Dermis blood vessel endothelial cell (primary cell): ENCODE data around the gene ZNF730. TPM values are rescaled to one million over a fixed set of nuclear protein-coding genes. Genes with fewer than 3 reads are reported as not detected.
"Not testable (repeated sequence)": the region's sequence is repeated elsewhere in the genome, so short reads cannot be mapped to it uniquely, and the experiment has no call there.

Experiments used
- DNase-seq: peaks from one replicate; pipeline ENCODE4 v3.0.0; 2010
- total RNA-seq: library from RNA; depleted of rRNA; stranded (reverse); fragments of >200 nt; gene quantifications from 2 replicates; pipeline ENCODE4 v1.2.3, GENCODE V29; 2014

The ZNF730 gene
- 1.2 and 4.1 TPM in 2 replicates for total RNA-seq

- DNase-seq: peak; percentile 69
Measured at GRCh38 chr19:23116802-23117571, at the start of gene ZNF730. Gene ZNF730 (plus strand): TSS chr19:23117025. CDS start chr19:23117174, 149 bp downstream.

- DNase-seq: peak; percentile 43
Measured at GRCh38 chr19:23070353-23071146, 46.3 kb upstream of the ZNF730 start.

DNA sequence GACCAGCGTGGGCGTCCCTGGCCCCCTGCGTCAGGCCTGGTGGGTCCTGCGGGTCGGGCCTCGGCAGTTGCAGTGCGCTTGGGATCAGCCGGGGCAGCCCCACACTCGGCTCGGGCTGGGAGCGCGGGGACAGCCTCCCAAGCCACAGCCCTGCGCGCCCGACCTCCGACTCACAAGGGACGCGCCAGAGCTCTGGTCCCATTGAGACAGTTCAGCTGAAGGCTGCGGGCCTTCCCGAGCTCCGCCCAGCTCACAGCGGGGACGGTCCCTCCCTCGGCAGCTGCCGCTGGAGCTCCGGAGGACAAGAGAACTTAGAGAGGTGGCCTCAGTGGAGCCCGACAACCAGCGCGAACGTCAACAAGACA is 45.7 kb upstream of the ZNF730 start:
- peak; percentile 22 for DNase-seq

- peak; percentile 74 for DNase-seq
Measured at GRCh38 chr19:23075031-23075733, 41.6 kb upstream of the ZNF730 start.

DNA sequence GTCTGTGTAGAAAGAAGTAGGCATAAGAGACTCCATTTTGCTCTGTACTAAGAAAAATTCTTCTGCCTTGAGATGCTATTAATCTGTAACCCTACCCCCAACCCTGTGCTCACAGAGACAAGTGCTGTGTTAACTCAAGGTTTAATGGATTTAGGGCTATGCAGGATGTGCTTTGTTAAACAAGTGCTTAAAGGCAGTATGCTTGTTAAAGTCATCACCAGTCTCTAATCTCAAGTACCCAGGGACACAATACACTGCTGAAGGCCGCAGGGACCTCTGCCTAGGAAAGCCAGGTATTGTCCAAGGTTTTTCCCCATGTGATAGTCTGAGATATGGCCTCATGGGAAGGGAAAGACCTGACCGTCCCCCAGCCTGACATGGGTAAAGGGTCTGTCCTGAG is 39.0 kb upstream of the ZNF730 start:
- not testable (repeated sequence) for DNase-seq

DNA sequence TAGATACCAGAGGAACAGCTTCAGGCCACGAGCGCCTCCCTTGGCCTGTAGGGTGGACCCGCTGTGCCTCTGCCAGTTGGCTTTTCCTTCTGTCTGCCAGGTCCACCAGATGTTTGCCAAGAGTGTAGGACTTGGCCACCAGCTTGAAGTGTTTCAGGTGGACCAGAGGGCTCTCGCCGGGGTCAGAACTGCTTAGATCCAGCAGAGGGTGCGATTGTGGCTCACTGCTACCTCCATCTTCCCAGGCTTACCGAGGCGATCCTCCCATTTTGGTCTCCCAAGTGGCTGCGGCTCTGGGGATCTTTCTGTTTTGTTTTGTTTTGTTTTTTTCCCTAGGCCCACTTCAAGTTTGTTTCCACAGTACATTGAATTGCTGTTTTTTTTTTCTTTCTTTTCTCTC is 23.0 kb upstream of the ZNF730 start:
- DNase-seq: no peak

GRCh38 chr19:23095418-23095817 is 21.4 kb upstream of the ZNF730 start:
- no peak for DNase-seq

DNA sequence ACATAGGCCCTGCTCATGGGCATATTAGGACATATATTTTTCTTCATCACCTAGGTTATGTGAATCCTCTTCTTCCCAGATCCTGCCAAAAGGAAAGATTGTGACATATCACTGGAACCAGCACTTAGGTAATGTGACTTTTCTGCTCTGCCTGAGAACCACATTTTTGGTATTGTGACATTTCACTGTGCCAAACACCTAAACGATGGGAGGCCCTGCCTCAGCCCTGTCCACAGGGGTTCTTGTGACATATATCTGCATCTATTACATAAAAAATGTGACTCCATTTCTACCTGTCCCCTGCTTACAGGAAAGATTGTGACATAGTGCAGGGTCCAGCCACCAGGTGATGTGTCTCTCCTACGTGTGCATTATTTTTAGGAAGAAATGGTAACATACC is 18.5 kb upstream of the ZNF730 start:
- no peak for DNase-seq

DNA sequence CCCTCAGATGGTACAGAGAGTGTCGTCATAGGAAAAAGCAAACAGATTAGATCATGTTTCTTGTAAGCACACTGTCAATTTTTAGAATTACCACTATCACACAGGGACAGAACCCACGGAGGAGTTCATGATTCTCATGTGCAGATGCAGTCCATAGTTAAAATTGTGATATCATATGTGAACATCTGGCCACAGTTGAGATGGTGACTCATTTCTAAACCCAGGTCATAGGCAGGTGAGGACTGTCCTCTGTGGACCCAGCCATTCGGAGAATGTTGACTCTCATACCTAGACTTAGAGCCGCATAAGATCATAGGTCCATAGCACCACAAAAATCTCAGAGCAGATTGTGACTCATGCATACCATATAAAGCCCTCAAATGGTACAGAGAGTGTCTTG is 17.8 kb upstream of the ZNF730 start:
- no peak for DNase-seq

DNA sequence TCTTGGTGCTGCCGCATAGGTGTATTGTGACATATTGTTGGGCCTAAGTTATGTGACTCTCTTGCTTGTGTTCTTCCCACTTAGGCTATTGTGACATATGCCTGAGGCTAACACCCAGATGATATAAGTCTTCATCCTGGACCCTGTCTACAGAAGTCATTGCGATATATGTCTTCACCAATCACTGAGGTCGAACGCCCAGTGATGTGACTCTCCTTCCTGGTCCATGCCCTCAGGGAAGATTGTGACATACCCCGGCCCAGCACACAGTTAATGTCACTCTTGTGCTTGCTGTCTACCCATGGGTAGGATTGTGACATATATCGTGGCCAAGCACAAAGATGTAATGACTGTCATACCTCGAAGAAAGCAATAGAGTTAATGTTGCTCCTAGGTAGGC is 16.9 kb upstream of the ZNF730 start:
- DNase-seq: no peak

DNA sequence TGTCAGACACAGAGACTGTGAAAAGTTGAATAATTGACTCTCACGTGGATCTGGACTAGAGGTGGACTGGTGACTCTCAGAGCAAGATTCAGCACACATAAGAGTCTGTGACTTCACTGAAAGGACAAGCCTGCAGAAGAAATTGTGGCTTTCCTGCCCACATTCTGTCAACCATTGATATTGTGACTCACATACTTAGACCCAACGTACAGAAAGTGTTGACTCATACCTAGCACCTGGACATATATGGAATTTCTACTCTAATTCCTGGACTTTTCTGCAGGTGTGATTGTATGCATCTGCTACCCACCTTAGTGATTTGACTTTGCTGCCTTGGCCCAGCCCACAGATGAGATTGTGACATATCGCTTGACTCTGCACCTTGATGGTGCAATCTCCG is 15.6 kb upstream of the ZNF730 start:
- no peak for DNase-seq

DNA sequence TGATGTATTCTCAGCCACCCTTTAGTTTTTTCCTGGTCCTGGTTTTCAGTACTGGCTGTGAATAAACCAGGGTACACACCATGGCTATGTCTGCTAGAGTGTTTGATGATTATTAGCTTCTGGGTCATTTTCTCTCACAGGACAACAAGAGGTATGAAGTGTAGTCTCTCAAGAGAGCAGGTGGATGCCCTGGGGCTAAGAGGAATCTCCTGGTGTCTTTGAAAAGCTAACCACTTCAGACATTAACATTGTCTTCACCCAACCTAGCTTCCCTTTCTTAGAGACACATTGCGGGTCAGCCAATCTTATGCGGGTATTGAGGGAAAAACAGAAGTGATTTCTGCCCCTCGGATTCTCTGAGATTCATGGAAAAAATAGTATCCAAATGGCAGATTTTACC is 1.6 kb downstream of the ZNF730 start:
- no peak for DNase-seq

- not testable (repeated sequence) for DNase-seq
Measured at GRCh38 chr19:23134211-23134610, 17.4 kb downstream of the ZNF730 start.

DNA sequence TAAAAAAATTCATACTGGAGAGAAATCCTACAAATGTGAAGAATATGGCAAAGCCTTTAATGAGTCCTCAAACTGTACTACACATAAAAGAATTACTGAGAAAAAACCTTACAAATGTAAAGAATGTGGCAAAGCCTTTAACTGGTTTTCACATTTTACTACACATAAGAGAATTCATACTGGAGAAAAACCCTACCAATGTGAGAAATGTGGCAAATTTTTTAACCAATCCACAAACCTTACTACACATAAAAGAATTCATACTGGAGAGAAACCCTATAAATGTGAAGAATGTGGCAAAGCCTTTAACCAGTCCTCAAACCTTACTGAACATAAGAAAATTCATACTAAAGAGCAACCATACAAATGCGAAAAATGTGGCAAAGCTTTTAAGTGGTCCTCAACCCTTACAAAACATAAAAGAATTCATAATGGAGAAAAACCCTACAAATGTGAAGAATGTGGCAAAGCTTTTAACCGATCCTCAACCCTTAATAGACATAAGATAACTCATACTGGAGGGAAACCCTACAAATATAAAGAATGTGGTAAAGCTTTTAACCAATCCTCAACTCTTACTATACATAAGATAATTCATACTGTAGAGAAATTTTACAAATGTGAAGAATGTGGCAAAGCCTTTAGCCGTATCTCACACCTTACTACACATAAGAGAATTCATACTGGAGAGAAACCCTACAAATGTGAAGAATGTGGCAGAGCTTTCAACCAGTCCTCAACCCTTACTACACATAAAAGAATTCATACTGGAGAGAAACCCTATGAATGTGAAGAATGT is 29.0 kb downstream of the ZNF730 start:
- DNase-seq: no peak

- no peak for DNase-seq
Measured at GRCh38 chr19:23160766-23161165, 43.9 kb downstream of the ZNF730 start.

GRCh38 chr19:23168286-23168685 is 51.5 kb downstream of the ZNF730 start:
- not testable (repeated sequence) for DNase-seq

- DNase-seq: no peak
Measured at GRCh38 chr19:23183251-23183650, 66.4 kb downstream of the ZNF730 start.

DNA sequence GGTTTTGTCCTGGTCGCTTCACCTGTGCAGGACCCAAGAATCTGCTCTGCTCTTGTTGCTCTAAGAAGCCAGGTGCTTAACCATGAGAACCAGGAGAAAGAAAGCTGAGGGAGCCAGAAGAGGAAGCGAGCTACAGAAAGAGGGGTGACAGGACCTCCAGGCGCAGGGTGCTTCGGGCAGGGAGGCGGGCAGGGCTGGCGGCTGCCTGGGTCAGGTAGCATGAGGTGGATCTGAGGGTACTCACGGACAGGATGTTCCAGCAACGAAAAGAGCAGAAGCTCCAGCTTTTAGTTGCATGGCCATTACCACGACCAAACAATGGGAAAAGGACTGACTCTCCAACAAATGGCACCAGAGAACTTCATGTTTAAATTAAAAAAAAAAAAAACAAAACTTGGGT is 73.5 kb downstream of the ZNF730 start:
- DNase-seq: no peak
